Endometrial microvascular endothelial cells (primary cell): ENCODE data around the gene GRAP2. TPM values are rescaled to one million over a fixed set of nuclear protein-coding genes. Genes with fewer than 3 reads are reported as not detected.
"Not testable (repeated sequence)": the region's sequence is repeated elsewhere in the genome, so short reads cannot be mapped to it uniquely, and the experiment has no call there.

Experiments used
- in situ Hi-C: cut with HindIII; loops from 2 replicates; pipeline ENCODE4 v1.10.0; 2017; ENCODE audit warnings: low sequenced_read_pairs, low pct_unique_long_range_greater_than_20kb; ENCODE audit errors: inconsistent ontology term
- total RNA-seq: library from RNA; depleted of rRNA; stranded (reverse); fragments of >200 nt; gene quantifications from one replicate; pipeline ENCODE4 v1.2.3, GENCODE V29; 2015; ENCODE audit errors: inconsistent ontology term

Gene GRAP2
- total RNA-seq, 1 donor from 2014 or later = 1.2 TPM

- in situ Hi-C loops = no loop called here
Observed at GRCh38 chr22:39984006-39984405, 83.1 kb downstream of the GRAP2 start.

GRCh38 chr22:39984746-39985145, 83.9 kb downstream of the GRAP2 start:
- in situ Hi-C loops = no loop called here

- in situ Hi-C loops = no loop called here
Observed at GRCh38 chr22:39985383-39986035, 84.6 kb downstream of the GRAP2 start.

GRCh38 chr22:39988386-39989114, 87.7 kb downstream of the GRAP2 start:
- in situ Hi-C loops = no loop called here

GRCh38 chr22:39989633-39990032, 88.7 kb downstream of the GRAP2 start:
- in situ Hi-C loops = no loop called here

GRCh38 chr22:39990686-39991085, 89.8 kb downstream of the GRAP2 start:
- in situ Hi-C loops = no loop called here

GRCh38 chr22:39991159-39991860, 90.4 kb downstream of the GRAP2 start:
- in situ Hi-C loops = no loop called here

GRCh38 chr22:39992088-39992826, 91.4 kb downstream of the GRAP2 start:
- in situ Hi-C loops = no loop called here

- in situ Hi-C loops = not testable (repeated sequence)
Observed at GRCh38 chr22:39992894-39993293, 92.0 kb downstream of the GRAP2 start.

- in situ Hi-C loops = no loop called here
Observed at GRCh38 chr22:39994041-39994565, 93.2 kb downstream of the GRAP2 start.

- in situ Hi-C loops = no loop called here
Observed at GRCh38 chr22:39994566-39995392, 93.9 kb downstream of the GRAP2 start, which contains the start of gene FAM83F. Gene FAM83F, plus strand, starts transcription at chr22:39994954. Its CDS starts 89 bp downstream, at chr22:39995043.

GRCh38 chr22:39995393-39996252, 94.7 kb downstream of the GRAP2 start:
- in situ Hi-C loops = no loop called here

- in situ Hi-C loops = no loop called here
Observed at GRCh38 chr22:39996732-39997131, 95.8 kb downstream of the GRAP2 start.

GRCh38 chr22:39997421-39997820, 96.5 kb downstream of the GRAP2 start:
- in situ Hi-C loops = no loop called here

GRCh38 chr22:39997939-39998726, 97.2 kb downstream of the GRAP2 start:
- in situ Hi-C loops = no loop called here

GRCh38 chr22:39999144-39999757, 98.4 kb downstream of the GRAP2 start:
- in situ Hi-C loops = no loop called here
